ENCODE data around the gene EED.

The EED gene

GRCh38 chr11:86219311-86220193 is 25.0 kb upstream of the EED start:
- no peak for TF ChIP-seq CTCF (IDR thresholded peaks at IDR 0.05)

GRCh38 chr11:86220653-86221052 is 23.9 kb upstream of the EED start:
- TF ChIP-seq CTCF (IDR thresholded peaks at IDR 0.05): no peak

GRCh38 chr11:86222081-86222480 is 22.5 kb upstream of the EED start:
- no peak for TF ChIP-seq CTCF (IDR thresholded peaks at IDR 0.05)

GRCh38 chr11:86228269-86229038 is 16.1 kb upstream of the EED start:
- no peak for TF ChIP-seq CTCF (IDR thresholded peaks at IDR 0.05)

- no peak for TF ChIP-seq CTCF (IDR thresholded peaks at IDR 0.05)
Observed at GRCh38 chr11:86230179-86230804, 14.3 kb upstream of the EED start.

GRCh38 chr11:86230921-86231434 is 13.6 kb upstream of the EED start:
- TF ChIP-seq CTCF (IDR thresholded peaks at IDR 0.05): no peak

GRCh38 chr11:86232556-86232955 is 12.0 kb upstream of the EED start:
- TF ChIP-seq CTCF (IDR thresholded peaks at IDR 0.05): no peak
